Fibroblast of lung (primary cell): Measurements from ENCODE around the gene ALPK3.

Experiments used
- CTCF ChIP-seq, 2 donors: IDR thresholded peaks in 1 of 2; conservative IDR thresholded peaks in 1 of 2; 1 replicate in 1 of 2; 2 replicates in 1 of 2; pipeline ENCODE4 v1.5.1; 2011 to 2012; ENCODE audit warnings: low read length in 2 of 2, control low read depth in 1 of 2, inconsistent platforms in 1 of 2, low read depth in 1 of 2, mild to moderate bottlenecking in 1 of 2
- EZH2 ChIP-seq: IDR thresholded peaks from 2 replicates; pipeline ENCODE4 v1.5.1; 2012; ENCODE audit warnings: low read length, control low read depth, mild to moderate bottlenecking; ENCODE audit errors: missing control alignments

GRCh38 chr15:84859144-84859543 lies 42.0 kb downstream of the ALPK3 start:
- TF ChIP-seq CTCF (conservative IDR thresholded peaks at IDR 0.05 in 1 of 2, IDR thresholded peaks at IDR 0.05 in 1 of 2; ENCODE audit: low read depth in 1 of 2, low read length in 2 of 2) = no peak
- TF ChIP-seq EZH2 = no peak
